Endothelial cell (in vitro differentiated cells): ENCODE results near the gene TOM1L2. TPM values are rescaled to one million over a fixed set of nuclear protein-coding genes. Genes with fewer than 3 reads are reported as not detected.

ENCODE experiments used
- DNase-seq: peaks from one replicate; pipeline ENCODE4 v3.0.0; 2021; ENCODE audit warnings: low spot score
- H3K27ac Mint-ChIP-seq: one replicate; pipeline ENCODE4 v1.8.0; 2021; ENCODE audit warnings: mixed read lengths, inconsistent platforms; ENCODE audit not compliant: unreplicated experiment
- H3K27me3 Mint-ChIP-seq: one replicate; pipeline ENCODE4 v1.8.0; 2021; ENCODE audit warnings: mild to moderate bottlenecking, moderate library complexity, mixed read lengths, inconsistent platforms; ENCODE audit not compliant: unreplicated experiment
- H3K36me3 Mint-ChIP-seq: one replicate; pipeline ENCODE4 v1.8.0; 2021; ENCODE audit warnings: mild to moderate bottlenecking, low read depth, mixed read lengths, inconsistent platforms; ENCODE audit not compliant: unreplicated experiment
- H3K4me1 Mint-ChIP-seq: one replicate; pipeline ENCODE4 v1.8.0; 2021; ENCODE audit warnings: mild to moderate bottlenecking, mixed read lengths, inconsistent platforms; ENCODE audit not compliant: unreplicated experiment
- H3K4me3 Mint-ChIP-seq: one replicate; pipeline ENCODE4 v1.8.0; 2021; ENCODE audit warnings: mild to moderate bottlenecking, mixed read lengths, inconsistent platforms; ENCODE audit not compliant: unreplicated experiment
- H3K9me3 Mint-ChIP-seq: one replicate; pipeline ENCODE4 v1.8.0; 2021; ENCODE audit warnings: mixed read lengths, inconsistent platforms; ENCODE audit not compliant: unreplicated experiment
- total RNA-seq: library from RNA; stranded (reverse); fragmentation: NEBNext Ultra II Directional; extraction: Animal tissue kit (Norgen Biotek cat#: 25700); gene quantifications from one replicate; pipeline ENCODE4 v1.2.1, GENCODE V29; 2021; ENCODE audit not compliant: unreplicated experiment
- TF ChIP-seq, protein P1 (sequence below): fragments of 200-600 bp; sonication (generic); IDR thresholded peaks from one replicate; pipeline ENCODE4 v1.5.0; 2021; ENCODE audit warnings: antibody characterized with exemption; ENCODE audit not compliant: unreplicated experiment

TOM1L2 gene
- total RNA-seq, 1 donor from 2014 or later, result 26.9 TPM

DNA sequence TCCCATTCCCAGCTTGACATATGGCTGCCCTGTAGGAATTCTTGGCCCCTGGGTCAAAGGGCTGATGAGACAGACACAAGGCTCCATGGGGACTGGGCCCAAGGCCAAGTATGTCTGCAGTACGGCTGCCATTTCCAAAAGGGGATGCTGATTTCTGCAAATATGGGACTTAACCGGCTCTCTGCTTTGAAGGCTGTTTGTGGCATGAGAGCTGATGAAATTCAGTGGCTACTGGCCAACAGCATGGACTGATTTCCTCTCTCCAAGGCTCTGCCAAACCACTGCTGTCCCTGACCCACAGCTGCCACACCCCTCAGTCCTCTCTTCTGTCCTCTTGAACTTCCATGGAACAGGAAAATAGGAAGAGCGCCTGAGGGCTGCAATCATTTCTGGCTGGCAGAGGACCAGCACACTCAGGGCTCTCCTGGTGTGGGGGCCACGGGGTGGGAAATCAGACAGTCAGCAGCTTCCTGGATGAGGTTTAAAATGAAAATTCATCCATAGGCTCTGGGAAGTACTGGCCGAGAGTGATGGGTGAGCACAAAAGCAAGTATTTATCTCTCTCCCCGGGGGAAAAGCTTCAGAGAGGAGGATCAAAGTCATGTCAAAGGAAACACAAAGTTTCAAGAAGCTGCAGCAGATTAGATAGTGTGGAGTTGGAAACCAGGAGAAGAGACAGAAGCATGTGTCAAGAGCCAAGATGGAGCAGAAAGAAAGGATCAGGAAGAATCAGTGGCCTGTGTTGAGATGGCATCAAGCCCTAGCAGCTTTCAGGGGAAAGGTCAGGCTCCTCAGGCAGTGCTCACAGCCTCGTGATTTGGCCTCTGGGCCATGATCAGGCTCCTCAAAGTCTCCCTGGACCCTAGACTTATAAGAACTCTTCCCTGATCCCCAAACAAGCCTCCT is 71.3 kb downstream of the TOM1L2 start:
- Mint-ChIP-seq H3K36me3 (peaks cover 5% of the 10 kb centered on the region), H3K4me1 (peaks cover 5% of the 10 kb centered on the region), H3K27ac (no peak overlapping the region), H3K4me3 (no peak overlapping the region), H3K27me3 (no peaks in the 10 kb centered on the region), H3K9me3 (no peaks in the 10 kb centered on the region)
- no peak for DNase-seq
- TF ChIP-seq, protein P1, sequence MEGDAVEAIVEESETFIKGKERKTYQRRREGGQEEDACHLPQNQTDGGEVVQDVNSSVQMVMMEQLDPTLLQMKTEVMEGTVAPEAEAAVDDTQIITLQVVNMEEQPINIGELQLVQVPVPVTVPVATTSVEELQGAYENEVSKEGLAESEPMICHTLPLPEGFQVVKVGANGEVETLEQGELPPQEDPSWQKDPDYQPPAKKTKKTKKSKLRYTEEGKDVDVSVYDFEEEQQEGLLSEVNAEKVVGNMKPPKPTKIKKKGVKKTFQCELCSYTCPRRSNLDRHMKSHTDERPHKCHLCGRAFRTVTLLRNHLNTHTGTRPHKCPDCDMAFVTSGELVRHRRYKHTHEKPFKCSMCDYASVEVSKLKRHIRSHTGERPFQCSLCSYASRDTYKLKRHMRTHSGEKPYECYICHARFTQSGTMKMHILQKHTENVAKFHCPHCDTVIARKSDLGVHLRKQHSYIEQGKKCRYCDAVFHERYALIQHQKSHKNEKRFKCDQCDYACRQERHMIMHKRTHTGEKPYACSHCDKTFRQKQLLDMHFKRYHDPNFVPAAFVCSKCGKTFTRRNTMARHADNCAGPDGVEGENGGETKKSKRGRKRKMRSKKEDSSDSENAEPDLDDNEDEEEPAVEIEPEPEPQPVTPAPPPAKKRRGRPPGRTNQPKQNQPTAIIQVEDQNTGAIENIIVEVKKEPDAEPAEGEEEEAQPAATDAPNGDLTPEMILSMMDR, result no peak

DNA sequence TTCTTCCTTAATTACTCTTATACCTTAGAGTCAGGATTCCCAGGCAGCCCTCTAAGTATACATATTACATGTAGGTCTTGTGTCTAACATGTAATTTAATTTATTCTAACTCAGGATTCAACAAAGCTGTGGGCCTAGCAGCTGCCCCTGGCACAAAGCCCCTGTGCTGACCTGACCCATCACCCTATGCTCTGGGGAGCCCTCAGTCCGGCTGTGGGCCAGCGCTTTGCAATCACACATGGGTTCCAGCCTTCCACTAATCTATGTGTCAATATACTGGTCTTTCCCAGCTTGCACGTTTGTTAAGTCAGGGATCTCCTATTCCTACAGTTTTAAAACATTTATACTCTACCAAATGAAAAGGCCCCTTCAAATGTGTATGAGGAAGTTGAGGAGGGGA is 72.7 kb downstream of the TOM1L2 start:
- H3K4me3 Mint-ChIP-seq, result no peak overlapping the region
- peaks cover 3% of the 10 kb centered on the region for H3K36me3 Mint-ChIP-seq
- TF ChIP-seq, protein P1, result no peak
- H3K27me3 Mint-ChIP-seq, result no peaks in the 10 kb centered on the region
- no peaks in the 10 kb centered on the region for H3K9me3 Mint-ChIP-seq
- peaks cover 3% of the 10 kb centered on the region for H3K4me1 Mint-ChIP-seq
- DNase-seq, result no peak
- H3K27ac Mint-ChIP-seq, result no peak overlapping the region

- Mint-ChIP-seq H3K4me3 (no peak overlapping the region), H3K9me3 (no peaks in the 10 kb centered on the region), H3K27ac (no peak overlapping the region), H3K4me1 (peaks cover 3% of the 10 kb centered on the region), H3K27me3 (no peaks in the 10 kb centered on the region), H3K36me3 (peaks cover 3% of the 10 kb centered on the region)
- DNase-seq, result no peak
- TF ChIP-seq, protein P1, result no peak
Measured at GRCh38 chr17:17898673-17899072, 73.5 kb downstream of the TOM1L2 start.

DNA sequence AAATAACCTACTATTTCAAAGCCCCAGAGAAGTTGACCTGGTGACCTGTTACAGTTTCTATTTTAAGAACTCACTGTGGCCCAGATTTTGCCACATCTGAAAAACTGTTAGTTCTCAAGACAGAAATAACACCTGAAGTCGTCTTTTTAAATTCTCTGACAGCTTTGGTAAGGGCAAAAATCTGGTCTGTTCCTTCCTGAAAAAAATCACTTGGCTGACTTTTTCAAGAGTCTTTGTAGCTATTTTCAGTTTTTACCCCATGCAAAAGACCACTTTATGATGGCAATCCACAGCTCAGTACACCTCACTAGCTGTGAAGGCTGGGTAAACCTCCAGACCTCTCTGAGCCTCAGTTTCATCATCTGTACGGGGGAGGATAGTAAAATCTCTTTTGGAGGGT is 74.8 kb downstream of the TOM1L2 start:
- H3K36me3 Mint-ChIP-seq, result peaks cover 12% of the 10 kb centered on the region
- no peak overlapping the region for H3K4me3 Mint-ChIP-seq
- no peak for DNase-seq
- no peak overlapping the region for H3K27ac Mint-ChIP-seq
- H3K4me1 Mint-ChIP-seq, result peaks cover 3% of the 10 kb centered on the region
- no peaks in the 10 kb centered on the region for H3K27me3 Mint-ChIP-seq
- H3K9me3 Mint-ChIP-seq, result no peaks in the 10 kb centered on the region
- TF ChIP-seq, protein P1, result no peak

- DNase-seq, result no peak
- TF ChIP-seq, protein P1, result no peak
- H3K36me3 Mint-ChIP-seq, result peaks cover 12% of the 10 kb centered on the region
- H3K27ac Mint-ChIP-seq, result no peak overlapping the region
- no peaks in the 10 kb centered on the region for H3K9me3 Mint-ChIP-seq
- H3K4me1 Mint-ChIP-seq, result peaks cover 3% of the 10 kb centered on the region
- H3K4me3 Mint-ChIP-seq, result no peak overlapping the region
- H3K27me3 Mint-ChIP-seq, result peaks cover under 1% of the 10 kb centered on the region
Measured at GRCh38 chr17:17896746-17897145, 75.5 kb downstream of the TOM1L2 start.
